ENCODE results near the gene MYO1C.
A peak's percentile ranks its signal among the peaks of the same experiment; 100 is the strongest.

Gene MYO1C

GRCh38 chr17:1486802-1487695, 5.4 kb downstream of the MYO1C start:
- Histone ChIP-seq H4K8ac (ENCODE audit: low read depth, low read length) (peak overlapping the region; percentile 73), H3K36me3 (ENCODE audit: control insufficient read depth in 1 of 2, insufficient read depth in 2 of 2, low read length in 2 of 2) (peaks cover 18 to 20% of the 10 kb centered on the region in 2 experiments)

GRCh38 chr17:1485423-1486376, 6.8 kb downstream of the MYO1C start:
- Histone ChIP-seq H3K14ac (ENCODE audit: low read length) (peak overlapping the region; percentile 98), H2BK5ac (ENCODE audit: low read depth, low read length, poor library complexity) (peak overlapping the region; percentile 88), H3K27ac (ENCODE audit: low read depth, low read length) (peak overlapping the region; percentile 89), H4K8ac (ENCODE audit: low read depth, low read length) (peak overlapping the region; percentile 98), H3K79me2 (ENCODE audit: control insufficient read depth, insufficient read depth, low read length, poor library complexity) (peaks cover 19% of the 10 kb centered on the region), H3K9me3 (ENCODE audit: insufficient read depth, low read depth, low read length) (no peaks in the 10 kb centered on the region), H2BK120ac (ENCODE audit: insufficient read depth, low read length, poor library complexity) (peak overlapping the region; percentile 91), H3K4me1 (ENCODE audit: control insufficient read depth in 1 of 2, insufficient read depth in 2 of 2, low read length in 2 of 2) (peaks cover 26 to 40% of the 10 kb centered on the region in 2 experiments), H3K4ac (ENCODE audit: low read depth, low read length) (peak overlapping the region; percentile 95), H2AFZ (ENCODE audit: insufficient read depth, low read length, poor library complexity) (peak overlapping the region; percentile 70), H3K27me3 (ENCODE audit: insufficient read depth, low read length) (no peaks in the 10 kb centered on the region), H2BK12ac (ENCODE audit: low read length) (peak overlapping the region; percentile 87), H3K4me2 (ENCODE audit: low read length) (peak overlapping the region; percentile 66), H3K79me1 (ENCODE audit: low read length) (peaks cover 39% of the 10 kb centered on the region), H3K36me3 (ENCODE audit: control insufficient read depth in 1 of 2, insufficient read depth in 2 of 2, low read length in 2 of 2) (peaks cover 31 to 33% of the 10 kb centered on the region in 2 experiments), H3K9ac (ENCODE audit: low read length) (peak overlapping the region; percentile 74), H3K4me3 (ENCODE audit: low read depth, low read length) (peak overlapping the region; percentile 76), H3K23ac (ENCODE audit: low read length) (no peak overlapping the region), H3K18ac (ENCODE audit: low read length) (peak overlapping the region; percentile 97), H4K91ac (ENCODE audit: low read depth, low read length) (peak overlapping the region; percentile 98), H2AK5ac (ENCODE audit: low read length) (peak overlapping the region; percentile 88), H4K12ac (ENCODE audit: low read depth, low read length) (peak overlapping the region; percentile 97)
- peak; percentile 72 to 79 for DNase-seq
- WGBS (ENCODE audit: extremely low coverage, insufficient coverage, insufficient read length), result no CpG with 5 or more reads among the region's 127 CpGs

More at GRCh38 chr17:1486802-1487695, 5.4 kb downstream of the MYO1C start:
- H3K23ac ChIP-seq (ENCODE audit: low read length), result no peak overlapping the region
- DNase-seq, result peak; percentile 94 to 97
- peak overlapping the region; percentile 25 for H3K4me3 ChIP-seq (ENCODE audit: low read depth, low read length)
- peaks cover 27% of the 10 kb centered on the region for H3K79me2 ChIP-seq (ENCODE audit: control insufficient read depth, insufficient read depth, low read length, poor library complexity)
- H3K79me1 ChIP-seq (ENCODE audit: low read length), result peaks cover 50% of the 10 kb centered on the region
- H3K9me3 ChIP-seq (ENCODE audit: insufficient read depth, low read depth, low read length), result no peaks in the 10 kb centered on the region
- H3K9ac ChIP-seq (ENCODE audit: low read length), result peak overlapping the region; percentile 68
- peaks cover 28 to 44% of the 10 kb centered on the region in 2 experiments for H3K4me1 ChIP-seq (ENCODE audit: control insufficient read depth in 1 of 2, insufficient read depth in 2 of 2, low read length in 2 of 2)
- peak overlapping the region; percentile 54 for H2BK120ac ChIP-seq (ENCODE audit: insufficient read depth, low read length, poor library complexity)
- peak overlapping the region; percentile 15 for H2BK12ac ChIP-seq (ENCODE audit: low read length)
- H4K12ac ChIP-seq (ENCODE audit: low read depth, low read length), result peak overlapping the region; percentile 11
- H2BK5ac ChIP-seq (ENCODE audit: low read depth, low read length, poor library complexity), result peak overlapping the region; percentile 56
- H3K27ac ChIP-seq (ENCODE audit: low read depth, low read length), result peak overlapping the region; percentile 84
- H3K4me2 ChIP-seq (ENCODE audit: low read length), result peak overlapping the region; percentile 57
- peak overlapping the region; percentile 72 for H4K91ac ChIP-seq (ENCODE audit: low read depth, low read length)
- H3K4ac ChIP-seq (ENCODE audit: low read depth, low read length), result peak overlapping the region; percentile 68
- no peaks in the 10 kb centered on the region for H3K27me3 ChIP-seq (ENCODE audit: insufficient read depth, low read length)
- WGBS (ENCODE audit: extremely low coverage, insufficient coverage, insufficient read length), result no CpG with 5 or more reads among the region's 74 CpGs
- H2AFZ ChIP-seq (ENCODE audit: insufficient read depth, low read length, poor library complexity), result no peak overlapping the region
- H3K18ac ChIP-seq (ENCODE audit: low read length), result peak overlapping the region; percentile 64
- peak overlapping the region; percentile 42 for H2AK5ac ChIP-seq (ENCODE audit: low read length)
- peak overlapping the region; percentile 54 for H3K14ac ChIP-seq (ENCODE audit: low read length)

GRCh38 chr17:1484676-1485422, 7.6 kb downstream of the MYO1C start:
- H3K9me3 ChIP-seq (ENCODE audit: insufficient read depth, low read depth, low read length), result no peaks in the 10 kb centered on the region
- WGBS (ENCODE audit: extremely low coverage, insufficient coverage, insufficient read length), result no CpG with 5 or more reads among the region's 19 CpGs

More at GRCh38 chr17:1484676-1485422, 7.6 kb downstream of the MYO1C start:
- no peaks in the 10 kb centered on the region for H3K27me3 ChIP-seq (ENCODE audit: insufficient read depth, low read length)
- peak overlapping the region; percentile 89 for H3K27ac ChIP-seq (ENCODE audit: low read depth, low read length)
- H4K8ac ChIP-seq (ENCODE audit: low read depth, low read length), result peak overlapping the region; percentile 80
- H3K18ac ChIP-seq (ENCODE audit: low read length), result peak overlapping the region; percentile 84
- peak overlapping the region; percentile 62 for H2AFZ ChIP-seq (ENCODE audit: insufficient read depth, low read length, poor library complexity)
- peak overlapping the region; percentile 66 for H4K12ac ChIP-seq (ENCODE audit: low read depth, low read length)
- H2BK120ac ChIP-seq (ENCODE audit: insufficient read depth, low read length, poor library complexity), result peak overlapping the region; percentile 84
- H2AK5ac ChIP-seq (ENCODE audit: low read length), result peak overlapping the region; percentile 88
- H3K4me1 ChIP-seq (ENCODE audit: control insufficient read depth in 1 of 2, insufficient read depth in 2 of 2, low read length in 2 of 2), result peaks cover 23 to 34% of the 10 kb centered on the region in 2 experiments
- H2BK12ac ChIP-seq (ENCODE audit: low read length), result peak overlapping the region; percentile 32
- peak overlapping the region; percentile 85 for H4K91ac ChIP-seq (ENCODE audit: low read depth, low read length)
- H3K4me2 ChIP-seq (ENCODE audit: low read length), result peak overlapping the region; percentile 63
- peak overlapping the region; percentile 76 for H3K4me3 ChIP-seq (ENCODE audit: low read depth, low read length)
- peak overlapping the region; percentile 71 for H3K4ac ChIP-seq (ENCODE audit: low read depth, low read length)
- peak overlapping the region; percentile 6 for H3K9ac ChIP-seq (ENCODE audit: low read length)
- no peak overlapping the region for H3K23ac ChIP-seq (ENCODE audit: low read length)
- H2BK5ac ChIP-seq (ENCODE audit: low read depth, low read length, poor library complexity), result peak overlapping the region; percentile 74
- peaks cover 35 to 38% of the 10 kb centered on the region in 2 experiments for H3K36me3 ChIP-seq (ENCODE audit: control insufficient read depth in 1 of 2, insufficient read depth in 2 of 2, low read length in 2 of 2)
- H3K14ac ChIP-seq (ENCODE audit: low read length), result peak overlapping the region; percentile 83
- H3K79me1 ChIP-seq (ENCODE audit: low read length), result peaks cover 35% of the 10 kb centered on the region
- peaks cover 19% of the 10 kb centered on the region for H3K79me2 ChIP-seq (ENCODE audit: control insufficient read depth, insufficient read depth, low read length, poor library complexity)
- DNase-seq, result peak; percentile 75 to 80
